ENCODE data around the gene FGD5.

FGD5 gene

GRCh38 chr3:14909250-14909649 is 90.5 kb downstream of the FGD5 start:
- no peak for DNase-seq

- DNase-seq: no peak
Observed at GRCh38 chr3:14911651-14912050, 92.9 kb downstream of the FGD5 start.

- DNase-seq: no peak
Observed at GRCh38 chr3:14913071-14913925, 94.5 kb downstream of the FGD5 start.

GRCh38 chr3:14913926-14914778 is 95.4 kb downstream of the FGD5 start:
- no peak for DNase-seq

- no peak for DNase-seq
Observed at GRCh38 chr3:14914779-14915117, 96.0 kb downstream of the FGD5 start.

GRCh38 chr3:14915636-14916222 is 97.0 kb downstream of the FGD5 start:
- DNase-seq: peak; percentile 26

- DNase-seq: no peak
Observed at GRCh38 chr3:14918356-14918860, 99.6 kb downstream of the FGD5 start.

- DNase-seq: no peak
Observed at GRCh38 chr3:14920536-14920935, 101.8 kb downstream of the FGD5 start.

- peak; percentile 92 for DNase-seq
Observed at GRCh38 chr3:14921034-14921616, 102.4 kb downstream of the FGD5 start.

- no peak for DNase-seq
Observed at GRCh38 chr3:14921811-14922705, 103.3 kb downstream of the FGD5 start.

GRCh38 chr3:14922863-14923262 is 104.1 kb downstream of the FGD5 start:
- DNase-seq: no peak

- DNase-seq: no peak
Observed at GRCh38 chr3:14923476-14923875, 104.7 kb downstream of the FGD5 start.

- peak; percentile 87 for DNase-seq
Observed at GRCh38 chr3:14925729-14926591, 107.2 kb downstream of the FGD5 start.

- no peak for DNase-seq
Observed at GRCh38 chr3:14926592-14926991, 107.8 kb downstream of the FGD5 start.

GRCh38 chr3:14927308-14927707 is 108.5 kb downstream of the FGD5 start:
- no peak for DNase-seq

- DNase-seq: no peak
Observed at GRCh38 chr3:14929310-14930074, 110.7 kb downstream of the FGD5 start.

GRCh38 chr3:14933820-14934425 is 115.2 kb downstream of the FGD5 start:
- DNase-seq: no peak

- no peak for DNase-seq
Observed at GRCh38 chr3:14935592-14936345, 117.0 kb downstream of the FGD5 start.

GRCh38 chr3:14938954-14939353 is 120.2 kb downstream of the FGD5 start:
- peak; percentile 24 for DNase-seq

Measured in hematopoietic multipotent progenitor cell treated with erythropoietin and hydrocortisone succinate and interleukin-3 and kit ligand, for 6 days (in vitro differentiated cells).